GM12801 (cell line): Measurements from ENCODE around the gene RCVRN.

Source experiments
- CTCF ChIP-seq: IDR thresholded peaks from one replicate; pipeline ENCODE4 v1.5.1; 2011; ENCODE audit warnings: control low read depth; ENCODE audit not compliant: insufficient read length; ENCODE audit errors: extremely low read depth

RCVRN gene

GRCh38 chr17:9911089-9911488 lies 6.0 kb upstream of the RCVRN start:
- TF ChIP-seq CTCF: no peak

DNA sequence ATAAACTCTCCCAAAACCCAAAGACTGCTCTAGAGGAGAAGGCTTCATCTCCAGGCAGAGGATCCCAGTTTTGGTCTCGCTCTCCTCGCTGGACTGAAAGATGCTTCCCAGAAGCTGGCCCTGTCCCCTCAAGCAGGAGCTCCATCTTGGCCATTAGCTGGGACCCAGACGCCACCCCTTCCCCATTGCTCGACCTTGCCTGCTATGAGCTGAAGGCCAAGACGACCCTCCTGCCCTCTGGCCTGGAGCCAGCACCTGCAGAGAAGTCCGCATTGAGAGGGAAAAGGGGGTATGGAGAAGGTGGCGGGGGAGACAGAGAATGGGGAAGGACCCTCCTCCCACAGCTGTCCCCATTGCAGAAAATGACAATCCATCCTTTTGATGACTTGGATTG lies 3.6 kb upstream of the RCVRN start:
- TF ChIP-seq CTCF: no peak

- TF ChIP-seq CTCF: no peak
Measured at GRCh38 chr17:9907883-9908648, 3.0 kb upstream of the RCVRN start.

DNA sequence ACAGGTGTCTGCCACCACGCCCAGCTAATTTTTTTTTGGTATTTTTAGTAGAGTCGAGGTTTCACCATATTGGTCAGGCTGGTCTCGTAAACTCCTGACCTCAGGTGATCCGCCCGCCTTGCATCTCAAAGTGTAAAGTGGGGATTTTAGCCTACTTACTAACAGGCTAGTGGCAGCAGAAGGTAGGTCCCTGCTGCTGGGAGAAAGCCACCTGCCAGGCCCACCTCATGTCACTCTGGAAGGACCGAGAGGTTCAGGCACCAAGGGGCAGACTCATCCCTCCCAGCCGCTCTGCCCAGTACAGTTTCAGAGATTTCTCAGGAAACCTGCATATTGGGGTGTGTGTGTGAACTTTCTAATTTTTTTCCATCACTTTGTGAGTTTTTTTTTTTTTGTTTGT lies 2.1 kb upstream of the RCVRN start:
- no peak for TF ChIP-seq CTCF

DNA sequence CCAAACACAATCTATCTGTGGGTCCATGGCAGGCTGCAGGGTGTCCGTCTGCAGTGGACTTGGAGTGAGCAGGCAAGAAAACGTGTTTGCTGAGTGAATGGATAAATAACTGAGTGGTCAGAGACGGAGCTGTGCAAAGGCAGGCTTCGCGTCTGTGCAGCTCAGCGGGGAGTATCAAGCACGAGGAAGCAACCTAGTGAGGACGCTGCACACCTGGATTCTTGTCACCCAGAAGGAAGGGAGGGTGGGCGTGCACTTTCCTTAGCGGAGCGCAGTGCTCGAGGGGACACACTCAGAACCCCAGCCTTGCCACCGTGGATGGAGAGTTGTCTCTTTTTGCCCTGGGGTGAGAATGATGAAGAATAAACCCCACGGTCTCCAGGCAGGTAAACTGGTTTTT lies 1.5 kb upstream of the RCVRN start:
- no peak for TF ChIP-seq CTCF

GRCh38 chr17:9905902-9906301 lies 831 bp upstream of the RCVRN start:
- no peak for TF ChIP-seq CTCF

DNA sequence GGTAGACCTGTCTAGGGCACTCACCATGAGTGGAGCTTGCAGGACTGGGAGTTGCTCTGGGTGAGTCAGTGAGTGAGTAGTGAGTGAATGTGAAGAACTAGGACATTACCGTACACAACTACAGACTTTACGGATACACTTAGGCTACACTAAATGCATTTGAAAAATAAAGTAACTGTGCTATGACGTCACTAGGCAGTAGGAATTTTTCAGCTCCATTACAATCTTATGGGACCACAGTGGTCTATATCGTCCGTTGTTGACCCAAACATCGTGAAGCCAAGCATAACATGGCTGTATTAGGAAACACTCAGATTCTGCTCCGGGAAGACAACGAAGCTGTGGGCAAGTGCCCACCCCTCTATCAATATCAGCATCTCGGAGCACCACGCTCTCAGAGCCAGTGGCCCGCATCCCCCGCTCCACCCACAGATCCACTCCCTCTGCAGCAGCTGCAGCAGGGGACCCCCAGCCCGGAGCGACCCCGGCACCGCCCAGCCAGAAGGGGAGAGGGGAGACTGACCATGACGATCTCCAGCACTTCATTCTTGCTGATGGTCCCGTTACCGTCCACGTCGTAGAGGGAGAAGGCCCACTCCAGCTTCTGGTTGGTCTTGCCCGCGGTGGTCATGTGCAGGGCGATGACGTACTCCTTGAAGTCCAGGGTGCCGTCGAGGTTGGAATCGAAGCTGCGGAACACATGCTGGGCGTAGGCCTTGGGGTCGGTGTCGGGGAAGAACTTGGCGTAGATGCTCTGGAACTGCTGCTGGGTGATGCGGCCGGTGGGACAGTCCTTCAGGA lies 594 bp downstream of the RCVRN start:
- TF ChIP-seq CTCF: no peak
